Kidney (tissue), 14 donors: ENCODE data around the gene NRGN. TPM values are rescaled to one million over a fixed set of nuclear protein-coding genes. Genes with fewer than 3 reads are reported as not detected.

Experiments
- DNase-seq, 5 donors: peaks; one replicate each; pipeline ENCODE4 v3.0.0-alpha.2; 2013 to 2020
- FAIRE-seq: peaks from 2 replicates; lab custom pipeline; 2012; peaks lifted over from hg19 to GRCh38; lab: Jason Lieb, UNC
- H3K27ac ChIP-seq, 2 donors: one replicate each; pipeline ENCODE4 v1.7.0; 2013; ENCODE audit warnings: low read depth in 2 of 2, low read length in 2 of 2, inconsistent platforms in 1 of 2
- H3K27me3 ChIP-seq: one replicate; pipeline ENCODE4 v1.7.1; 2013; ENCODE audit warnings: low read length, inconsistent platforms; ENCODE audit not compliant: control insufficient read depth, insufficient read depth
- H3K36me3 ChIP-seq, 3 donors: one replicate each; pipeline versions ENCODE4 v1.7.0 to v1.7.1; 2013; ENCODE audit warnings: low read length in 3 of 3, control low read depth in 1 of 3, inconsistent platforms in 1 of 3; ENCODE audit not compliant: insufficient read depth in 3 of 3, control insufficient read depth in 2 of 3
- H3K4me1 ChIP-seq, 3 donors: one replicate each; pipeline versions ENCODE4 v1.7.0 to v1.7.1; 2013; ENCODE audit warnings: low read length in 3 of 3, inconsistent platforms in 1 of 3, low read depth in 1 of 3; ENCODE audit not compliant: control insufficient read depth in 2 of 3, insufficient read depth in 2 of 3
- H3K4me3 ChIP-seq, 3 donors: one replicate each; pipeline versions ENCODE4 v1.7.0 to v1.8.1; 2013; ENCODE audit warnings: low read length in 3 of 3, control low read depth in 1 of 3, inconsistent platforms in 1 of 3
- H3K9ac ChIP-seq, 3 donors: one replicate each; pipeline versions ENCODE4 v1.7.0 to v1.7.1; 2013; ENCODE audit warnings: low read length in 3 of 3, control low read depth in 1 of 3, inconsistent platforms in 1 of 3
- H3K9me3 ChIP-seq, 3 donors: one replicate each; pipeline versions ENCODE4 v1.7.0 to v1.7.1; 2013; ENCODE audit warnings: low read length in 3 of 3, control low read depth in 1 of 3, inconsistent platforms in 1 of 3; ENCODE audit not compliant: control insufficient read depth in 2 of 3, insufficient read depth in 1 of 3
- CTCF ChIP-seq: IDR thresholded peaks from 3 replicates; pipeline ENCODE4 v1.5.1; 2012; ENCODE audit warnings: mild to moderate bottlenecking, moderate library complexity, borderline replicate concordance; ENCODE audit not compliant: insufficient read depth; ENCODE audit errors: extremely low read depth
- intact Hi-C: fragments of 100-400 bp; cut with DNase I; formaldehyde crosslinking; loops from one replicate; pipeline ENCODE4 v1.11.1; 2022
- polyA plus RNA-seq: library from polyadenylated mRNA; stranded (reverse); fragments of 350-450 nt; fragmentation: Illumina TruSeq; extraction: RNeasy Lipid Tissue Mini Kit (QIAGEN cat#74804); gene quantifications from one replicate; pipeline ENCODE4 v1.2.3, GENCODE V29; 2014; ENCODE audit warnings: low read depth, low replicate concordance; ENCODE audit not compliant: insufficient read depth
- total RNA-seq: library from RNA; stranded (reverse); fragmentation: NEBNext Ultra II Directional; extraction: Animal tissue kit (Norgen Biotek cat#: 25700); gene quantifications from one replicate; pipeline ENCODE4 v1.2.1, GENCODE V29; 2021
- donor health status: control.
- donor health status: control.
- donor health status: control.
- donor health status: control.
- donor health status: control.
- donor health status: DM: yes; HTN: yes; CAD: no.
- donor health status: Normal renal cell carcinoma (clear cell type).

The NRGN gene
- total and polyA plus RNA-seq, 2 donors from 2014 or later = 17.9 to 55.9 TPM

- H3K9ac ChIP-seq = no peak overlapping the region
- no peak for FAIRE-seq
These were observed 3.0 kb upstream of the NRGN start for GRCh38 chr11:124736736-124737135.

GRCh38 chr11:124737638-124738305 is 2.0 kb upstream of the NRGN start:
- Histone ChIP-seq H3K9me3 (no peaks in the 10 kb centered on the region), H3K27me3 (peaks cover 15% of the 10 kb centered on the region), H3K27ac (no peak overlapping the region), H3K36me3 (no peaks in the 10 kb centered on the region), H3K4me1 (peaks cover 0 to 10% (median 5%) of the 10 kb centered on the region in 3 donors), H3K4me3 (no peak overlapping the region), H3K9ac (no peak overlapping the region)
- intact Hi-C loops = no loop called here
- DNase-seq = peak in 1 of 5 donors; percentile 39
- no peak for TF ChIP-seq CTCF
- FAIRE-seq = no peak

More at GRCh38 chr11:124736736-124737135, 3.0 kb upstream of the NRGN start:
- Histone ChIP-seq H3K36me3 (no peaks in the 10 kb centered on the region), H3K27ac (no peak overlapping the region), H3K4me3 (no peak overlapping the region), H3K9me3 (no peaks in the 10 kb centered on the region), H3K4me1 (peaks cover 0 to 10% (median 5%) of the 10 kb centered on the region in 3 donors), H3K27me3 (peaks cover 11% of the 10 kb centered on the region)
- DNase-seq = no peak
- no peak for TF ChIP-seq CTCF
- intact Hi-C loops = no loop called here

- DNase-seq = peak in 1 of 5 donors; percentile 39
- intact Hi-C loops = no loop called here
- peak overlapping the region in 1 of 3 donors; percentile 8 for H3K9ac ChIP-seq
- H3K27ac ChIP-seq = no peak overlapping the region
- peaks cover 0 to 10% (median 5%) of the 10 kb centered on the region in 3 donors for H3K4me1 ChIP-seq
- no peak for FAIRE-seq
- H3K36me3 ChIP-seq = no peaks in the 10 kb centered on the region
- H3K27me3 ChIP-seq = peaks cover 21% of the 10 kb centered on the region
- no peak for TF ChIP-seq CTCF
- H3K9me3 ChIP-seq = no peaks in the 10 kb centered on the region
- H3K4me3 ChIP-seq = peak overlapping the region in 2 of 3 donors; percentile 40 to 45
These were observed 846 bp upstream of the NRGN start for GRCh38 chr11:124738713-124739478.
